NCI-H128 (cell line): ENCODE measurements around the gene MYCN.
"Not testable (repeated sequence)": the region's sequence is repeated elsewhere in the genome, so short reads cannot be mapped to it uniquely, and the experiment has no call there.

Source experiments
- DNase-seq: peaks from one replicate; lab custom pipeline; 2025; ENCODE audit not compliant: unreplicated experiment; lab: John Stamatoyannopoulos, UW

MYCN gene

GRCh38 chr2:15907461-15908324, 32.7 kb upstream of the MYCN start:
- DNase-seq = no peak

DNA sequence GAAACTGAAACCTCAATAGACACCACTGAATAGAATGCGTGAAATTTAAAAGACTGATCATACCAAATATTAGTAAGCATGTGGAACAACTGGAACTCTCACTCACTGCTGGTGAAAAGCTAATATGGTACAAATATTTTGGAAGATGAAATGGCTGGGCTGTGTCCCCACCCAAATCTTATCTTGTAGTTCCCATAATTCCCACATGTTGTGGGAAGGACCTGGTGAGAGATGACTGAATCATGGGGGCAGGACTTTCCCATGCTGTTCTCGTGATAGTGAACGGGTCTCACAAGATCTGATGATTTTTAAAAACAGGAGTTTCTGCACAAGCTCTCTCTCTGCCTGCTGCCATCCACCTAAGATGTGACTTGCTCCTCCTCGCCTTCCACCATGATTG, 32.0 kb upstream of the MYCN start:
- DNase-seq = no peak

DNA sequence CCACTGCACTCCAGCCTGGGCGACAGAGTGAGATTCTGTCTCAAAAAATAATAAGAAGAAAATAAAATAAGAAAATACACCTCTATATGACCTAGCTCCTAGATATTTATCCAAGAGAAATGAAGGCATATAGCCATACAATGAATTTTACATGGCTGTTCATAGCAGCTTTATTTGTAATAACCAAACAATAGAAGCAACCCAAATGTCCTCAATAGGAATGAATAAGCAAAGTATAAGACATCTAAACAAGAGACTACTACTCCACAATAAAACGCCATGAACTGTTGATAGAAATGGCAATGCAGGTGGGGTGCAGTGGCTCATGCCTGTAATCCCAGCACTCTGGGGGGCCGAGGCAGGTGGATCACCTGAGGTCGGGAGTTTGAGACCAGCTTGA, 31.2 kb upstream of the MYCN start:
- no peak for DNase-seq

GRCh38 chr2:15909736-15910135, 30.6 kb upstream of the MYCN start:
- DNase-seq = no peak

DNA sequence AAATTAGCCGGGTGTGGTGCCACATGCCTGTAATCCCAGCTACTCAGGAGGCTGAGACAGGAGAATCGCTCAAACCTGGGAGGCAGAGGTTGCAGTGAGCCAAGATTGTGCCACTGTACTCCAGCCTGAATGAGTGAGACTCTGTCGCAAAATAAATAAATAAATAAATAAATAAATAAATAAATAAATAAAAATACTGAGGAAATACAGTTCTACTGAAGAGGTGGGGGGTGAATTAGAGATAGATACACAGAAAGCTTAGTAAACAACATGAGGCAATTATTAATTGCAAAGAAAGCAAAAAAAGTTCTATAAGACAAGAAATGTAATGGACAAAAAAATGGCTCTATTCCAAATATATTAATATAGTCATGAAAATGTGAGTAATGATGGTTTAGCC, 29.1 kb upstream of the MYCN start:
- DNase-seq = not testable (repeated sequence)

DNA sequence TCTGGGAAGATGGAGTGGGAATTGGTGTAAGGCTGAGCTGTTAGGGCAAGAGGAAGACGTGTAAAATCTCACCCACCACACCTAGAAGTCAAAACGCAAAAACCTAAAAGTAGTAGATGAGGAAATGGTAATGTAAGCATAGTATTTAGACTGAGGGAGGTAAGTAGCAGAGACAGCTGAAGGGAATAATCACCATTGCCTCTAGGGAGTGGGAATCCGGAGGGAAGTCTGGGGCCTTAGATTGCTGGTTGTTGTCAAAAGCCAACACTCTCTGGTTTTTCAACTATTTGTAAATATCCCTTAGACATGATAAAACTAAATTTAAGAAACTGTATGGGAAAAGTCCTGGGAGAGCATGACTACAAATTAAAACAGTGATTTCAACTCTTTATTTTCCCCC, 28.7 kb upstream of the MYCN start:
- DNase-seq = no peak

GRCh38 chr2:15912203-15912602, 28.1 kb upstream of the MYCN start:
- no peak for DNase-seq

DNA sequence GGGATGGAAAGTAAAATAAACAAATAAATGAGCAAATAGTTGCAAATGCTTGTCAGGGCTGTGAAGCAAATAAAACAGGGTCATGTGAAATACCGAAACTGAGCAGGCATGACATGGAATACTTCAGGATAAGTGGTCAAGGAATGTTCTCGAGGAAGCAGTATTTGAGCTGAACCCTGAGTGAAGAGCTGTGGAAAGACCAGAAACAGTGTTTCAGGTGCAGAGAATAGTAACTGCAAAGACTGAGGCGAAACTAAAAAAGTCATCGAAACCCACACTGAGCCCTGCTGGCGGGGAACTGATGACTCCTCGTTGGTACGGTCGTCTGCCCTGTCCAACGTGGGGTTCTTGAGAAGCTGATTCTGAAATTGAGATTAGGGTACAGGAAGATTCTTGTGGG, 27.2 kb upstream of the MYCN start:
- DNase-seq = no peak

DNA sequence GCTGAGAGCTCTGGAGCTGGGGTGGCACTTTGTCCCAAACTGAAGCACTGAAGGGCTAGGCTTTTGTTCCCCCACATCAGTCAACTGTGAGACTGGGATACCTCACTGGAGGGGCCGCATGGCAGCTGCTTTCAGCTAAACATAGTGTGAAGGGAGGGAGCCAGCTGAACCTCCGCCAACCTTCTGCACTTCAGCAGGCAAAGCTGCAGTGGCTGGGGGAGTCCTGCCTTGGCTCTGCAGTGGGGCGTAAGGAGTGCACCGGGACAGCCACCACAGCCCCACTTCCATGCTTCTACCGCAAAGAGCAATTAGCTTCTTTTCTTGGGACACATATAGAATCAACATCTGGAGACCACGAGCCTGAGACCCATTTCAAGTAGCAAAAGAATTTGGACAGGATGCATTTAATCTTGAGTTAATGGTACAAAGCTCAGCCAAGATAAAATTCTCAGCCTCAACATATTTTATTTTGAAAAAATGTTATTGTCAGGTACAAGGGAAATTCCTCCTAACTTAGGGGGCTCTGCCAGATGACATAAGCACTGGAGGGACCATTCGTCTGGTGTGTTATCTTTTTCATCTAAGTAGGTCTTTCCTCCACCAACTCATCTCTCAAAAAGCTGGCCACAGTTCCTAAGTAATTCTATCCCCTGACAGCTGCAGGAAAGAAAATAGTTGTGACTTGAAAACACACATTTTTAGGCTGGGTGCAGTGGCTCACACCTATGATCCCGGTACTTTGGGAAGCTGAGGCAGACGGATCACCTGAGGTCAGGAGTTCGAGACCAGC, 25.6 kb upstream of the MYCN start:
- DNase-seq = no peak

DNA sequence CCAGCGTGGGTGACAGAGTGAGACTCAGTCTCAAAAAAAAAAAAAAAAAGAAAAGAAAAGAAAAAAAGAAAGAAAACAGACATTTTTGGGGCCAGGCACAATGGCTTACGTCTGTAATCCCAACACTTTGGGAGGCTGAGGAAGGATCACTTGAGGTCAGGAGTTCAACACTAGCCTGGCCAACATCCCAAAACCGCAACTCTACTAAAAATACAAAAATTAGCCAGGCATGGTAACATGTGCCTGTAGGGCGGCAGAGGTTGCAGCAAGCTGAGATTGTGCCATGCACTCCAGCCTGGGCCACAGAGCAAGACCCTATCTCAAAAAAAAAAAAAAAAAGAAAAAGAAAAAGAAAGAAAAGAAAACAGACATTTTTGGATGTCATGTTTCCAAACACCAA, 24.8 kb upstream of the MYCN start:
- not testable (repeated sequence) for DNase-seq

DNA sequence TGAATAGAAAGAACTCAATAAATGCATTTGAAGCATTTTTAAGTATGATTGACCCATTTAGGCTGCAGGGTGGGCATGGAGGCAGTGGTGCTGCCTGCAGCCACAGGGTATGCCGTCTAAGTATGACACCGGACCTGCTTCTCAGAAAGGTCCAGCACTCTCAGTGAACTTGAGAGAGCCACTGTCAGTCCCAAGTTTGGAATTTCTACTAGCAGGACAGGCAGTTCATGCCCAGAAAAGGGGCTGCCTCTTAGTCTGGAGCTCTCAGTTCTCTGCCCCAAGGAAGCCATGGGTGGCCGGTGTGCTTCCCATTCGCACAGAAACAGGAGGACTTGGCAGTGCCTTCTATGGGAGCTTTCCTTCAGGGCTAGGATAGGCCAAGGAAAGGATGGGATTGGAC, 24.0 kb upstream of the MYCN start:
- DNase-seq = no peak

- DNase-seq = no peak
Measured at GRCh38 chr2:15918761-15919356, 21.5 kb upstream of the MYCN start.

DNA sequence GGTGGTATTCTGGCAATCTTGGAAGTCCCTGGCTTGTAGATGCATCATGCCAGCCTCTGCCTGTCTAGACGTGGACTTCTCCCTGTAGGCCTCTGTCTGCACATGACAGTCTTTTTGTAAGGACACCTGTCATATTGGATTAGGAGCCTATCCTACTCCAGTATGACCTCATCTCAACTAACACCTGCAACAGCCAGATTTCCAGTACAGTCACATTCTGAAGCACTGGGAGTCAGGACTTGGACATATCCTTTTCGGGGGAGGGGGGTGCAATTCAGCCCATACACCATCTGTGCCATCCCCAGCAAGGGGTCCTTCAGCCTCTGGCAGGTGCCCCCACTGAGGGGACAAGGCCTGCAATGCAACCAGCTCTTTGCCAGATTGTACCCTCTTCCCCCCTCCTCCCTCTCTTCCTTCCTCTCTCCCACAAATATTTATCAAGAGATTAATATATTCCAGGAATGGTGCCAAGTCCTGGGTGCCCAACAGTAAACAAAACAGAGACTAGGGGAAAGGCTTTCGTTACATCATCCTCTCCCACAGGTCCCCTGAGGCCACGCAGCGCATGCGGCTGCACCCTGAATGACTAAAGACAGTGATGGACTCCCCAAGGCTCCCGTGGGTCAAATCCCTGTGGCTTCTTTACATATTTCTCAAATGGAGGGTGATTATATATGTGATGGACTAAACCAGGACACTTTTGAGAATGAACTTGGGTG, 20.5 kb upstream of the MYCN start:
- DNase-seq = no peak

DNA sequence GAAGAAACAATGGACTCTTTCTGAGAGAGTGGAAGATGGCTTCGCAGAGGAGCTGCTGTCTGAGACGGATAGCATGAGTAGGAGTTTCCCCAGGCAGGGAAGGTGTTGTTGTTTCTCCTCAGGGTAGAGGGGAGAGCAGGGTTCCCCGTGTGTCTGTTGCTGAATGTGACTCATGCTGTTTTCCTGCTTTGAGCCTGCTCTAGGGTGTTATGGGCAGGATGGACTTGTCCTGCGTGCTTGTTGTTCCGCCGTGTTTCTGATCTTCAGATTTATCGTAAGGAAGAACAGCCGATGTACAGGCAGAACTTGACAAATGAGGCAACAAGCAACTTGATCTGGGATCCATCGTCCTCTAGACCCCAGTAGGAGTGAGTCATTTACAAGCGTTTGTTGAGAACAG, 19.7 kb upstream of the MYCN start:
- DNase-seq = no peak

DNA sequence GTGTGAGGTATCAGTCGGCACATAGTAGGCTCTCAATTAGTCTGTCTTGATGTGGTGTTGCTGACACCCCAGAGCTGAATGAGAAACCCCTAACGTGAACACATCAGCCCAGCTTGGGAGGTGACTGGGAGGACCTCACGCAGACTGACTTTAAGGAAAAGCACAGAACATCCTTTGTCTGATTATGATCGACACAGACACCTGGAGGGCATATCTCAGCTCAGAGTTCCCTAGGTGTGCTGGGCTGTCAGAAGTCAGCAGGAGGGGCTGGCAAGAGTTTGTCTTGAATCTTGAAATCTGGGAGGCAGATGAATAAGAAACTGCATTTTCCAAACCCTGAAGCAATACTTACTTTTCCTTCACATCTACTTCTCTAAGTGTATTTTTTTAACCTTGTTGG, 16.8 kb upstream of the MYCN start:
- DNase-seq = no peak

- no peak for DNase-seq
Measured at GRCh38 chr2:15925819-15926218, 14.5 kb upstream of the MYCN start.

GRCh38 chr2:15926252-15926651, 14.1 kb upstream of the MYCN start:
- no peak for DNase-seq

GRCh38 chr2:15927551-15928218, 12.7 kb upstream of the MYCN start:
- DNase-seq = no peak

GRCh38 chr2:15929008-15929407, 11.3 kb upstream of the MYCN start:
- DNase-seq = not testable (repeated sequence)

DNA sequence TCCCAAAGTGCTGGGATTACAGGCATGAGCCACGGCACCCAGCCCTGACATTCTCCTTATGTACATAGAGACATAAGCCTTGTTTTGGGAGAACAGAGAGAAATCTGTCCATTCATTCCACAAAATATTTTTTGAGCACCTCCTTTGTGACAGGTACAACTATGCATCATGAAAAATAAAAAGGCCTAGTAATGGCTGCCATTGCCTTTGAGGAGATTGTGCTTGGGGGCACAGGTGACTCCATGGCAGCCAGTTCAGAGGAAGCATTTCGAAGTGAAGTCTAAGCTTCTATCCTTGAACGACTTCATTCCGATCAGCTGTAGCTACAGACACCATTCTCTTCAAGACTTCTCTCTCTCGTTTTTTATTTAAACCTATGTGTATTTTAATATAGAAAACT, 10.5 kb upstream of the MYCN start:
- DNase-seq = no peak
